HUES6 (cell line): Measurements from ENCODE around the gene ALG11.
"Not testable (repeated sequence)": the region's sequence is repeated elsewhere in the genome, so short reads cannot be mapped to it uniquely, and the experiment has no call there.

Source experiments
- H3K27ac ChIP-seq: 2 replicates; pipeline ENCODE4 v1.7.0; 2013; ENCODE audit warnings: low read depth, mild to moderate bottlenecking, low read length, inconsistent platforms
- H3K27me3 ChIP-seq: 2 replicates; pipeline ENCODE4 v1.6.1; 2013; ENCODE audit warnings: low read length; ENCODE audit not compliant: control insufficient read depth, insufficient read depth
- H3K36me3 ChIP-seq: 2 replicates; pipeline ENCODE4 v1.6.1; 2013; ENCODE audit warnings: low read length; ENCODE audit not compliant: control insufficient read depth, insufficient read depth
- H3K4me1 ChIP-seq: 2 replicates; pipeline ENCODE4 v1.6.1; 2013; ENCODE audit warnings: low read length; ENCODE audit not compliant: control insufficient read depth, insufficient read depth
- H3K4me3 ChIP-seq: 2 replicates; pipeline ENCODE4 v1.5.1; 2013; ENCODE audit warnings: low read depth, low read length
- H3K9ac ChIP-seq: one replicate; pipeline ENCODE4 v1.6.1; 2013; ENCODE audit warnings: mild to moderate bottlenecking, low read length
- H3K9me3 ChIP-seq: 2 replicates; pipeline ENCODE4 v1.6.1; 2013; ENCODE audit warnings: low read depth, low read length; ENCODE audit not compliant: control insufficient read depth, insufficient read depth

ALG11 gene

DNA sequence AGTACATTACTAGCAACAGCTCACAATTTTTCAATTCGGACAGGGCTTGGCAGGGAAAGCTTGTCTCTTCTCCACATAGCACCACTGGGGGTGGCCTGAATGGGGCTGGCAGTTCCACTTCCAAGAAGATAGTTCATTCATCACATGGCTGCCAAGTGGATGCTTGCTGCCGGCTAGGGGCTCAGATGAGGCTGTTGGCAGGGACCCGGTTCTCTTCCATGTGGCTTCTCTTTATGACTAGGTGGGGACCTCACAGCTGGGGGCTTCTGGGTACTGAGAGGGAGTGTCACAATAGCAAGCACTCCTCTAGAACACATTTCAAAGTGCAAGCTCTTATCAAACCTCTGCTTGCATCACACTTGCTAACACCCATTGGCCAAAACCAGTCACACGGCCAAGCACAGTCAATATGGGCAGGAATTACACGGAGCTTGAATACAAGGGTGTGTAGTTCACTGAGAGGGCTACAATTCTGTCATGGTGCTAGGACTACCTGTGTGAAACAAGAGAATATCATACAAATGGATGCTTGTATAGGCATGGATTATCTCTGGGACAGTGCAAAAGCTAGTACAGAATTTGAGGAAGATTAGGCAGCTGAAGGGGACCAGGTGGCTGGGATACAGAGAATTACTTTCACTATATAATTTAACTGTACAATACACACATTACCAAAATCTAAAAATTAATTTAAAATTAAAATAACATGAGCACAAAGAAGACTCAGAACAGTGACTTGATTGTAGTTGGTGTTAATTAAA is 33.2 kb upstream of the ALG11 start:
- no peak overlapping the region for H3K4me3 ChIP-seq
- H3K27ac ChIP-seq, result no peak overlapping the region
- no peaks in the 10 kb centered on the region for H3K36me3 ChIP-seq
- H3K9ac ChIP-seq, result no peak overlapping the region
- no peaks in the 10 kb centered on the region for H3K27me3 ChIP-seq
- H3K4me1 ChIP-seq, result 0 out of 2 replicates have a peak, but pooled peaks cover 3% of the 10 kb centered on the region
- no peaks in the 10 kb centered on the region for H3K9me3 ChIP-seq

DNA sequence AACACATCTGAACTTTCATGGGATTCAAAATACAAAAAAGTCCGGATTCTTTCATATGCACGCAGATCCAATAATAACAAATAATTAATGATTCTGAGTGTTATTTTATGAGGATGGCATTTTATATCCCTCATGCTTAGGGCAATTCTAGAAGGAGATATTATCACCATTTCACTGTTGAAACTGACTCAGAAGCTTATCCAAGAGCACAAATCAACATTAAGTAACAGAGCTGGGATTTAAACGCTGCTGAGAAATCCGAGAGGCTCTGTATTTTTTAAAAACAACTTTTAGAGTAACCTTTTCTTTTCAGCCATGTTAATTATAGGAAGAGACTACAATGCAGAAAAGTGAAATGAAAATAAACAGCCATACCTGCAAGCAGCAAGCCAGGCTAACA is 31.3 kb upstream of the ALG11 start:
- H3K27ac ChIP-seq, result no peak overlapping the region
- 0 out of 2 replicates have a peak, but pooled peaks cover 3% of the 10 kb centered on the region for H3K4me1 ChIP-seq
- no peaks in the 10 kb centered on the region for H3K9me3 ChIP-seq
- H3K36me3 ChIP-seq, result no peaks in the 10 kb centered on the region
- H3K9ac ChIP-seq, result no peak overlapping the region
- H3K27me3 ChIP-seq, result no peaks in the 10 kb centered on the region
- no peak overlapping the region for H3K4me3 ChIP-seq

DNA sequence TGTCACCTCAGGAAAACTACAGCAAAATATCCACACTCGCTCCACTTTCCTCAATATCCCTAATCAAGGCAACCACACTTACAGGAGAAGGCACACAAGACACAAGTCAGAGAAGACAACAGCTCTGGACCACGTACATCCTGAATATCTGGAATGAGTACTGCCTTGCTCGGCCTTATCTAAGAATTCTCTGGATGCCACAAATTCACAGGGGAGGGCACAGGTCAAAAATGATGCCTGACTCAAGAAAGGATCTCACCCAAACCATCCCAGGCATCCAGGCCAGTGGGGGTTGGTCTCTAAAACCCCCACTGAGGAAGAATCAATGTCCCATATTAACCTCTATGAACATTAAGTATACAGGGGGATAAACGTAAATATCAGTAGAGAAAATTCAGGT is 30.8 kb upstream of the ALG11 start:
- no peak overlapping the region for H3K9ac ChIP-seq
- H3K4me1 ChIP-seq, result 0 out of 2 replicates have a peak, but pooled peaks cover 3% of the 10 kb centered on the region
- H3K9me3 ChIP-seq, result no peaks in the 10 kb centered on the region
- no peak overlapping the region for H3K27ac ChIP-seq
- H3K4me3 ChIP-seq, result no peak overlapping the region
- no peaks in the 10 kb centered on the region for H3K36me3 ChIP-seq
- no peaks in the 10 kb centered on the region for H3K27me3 ChIP-seq

DNA sequence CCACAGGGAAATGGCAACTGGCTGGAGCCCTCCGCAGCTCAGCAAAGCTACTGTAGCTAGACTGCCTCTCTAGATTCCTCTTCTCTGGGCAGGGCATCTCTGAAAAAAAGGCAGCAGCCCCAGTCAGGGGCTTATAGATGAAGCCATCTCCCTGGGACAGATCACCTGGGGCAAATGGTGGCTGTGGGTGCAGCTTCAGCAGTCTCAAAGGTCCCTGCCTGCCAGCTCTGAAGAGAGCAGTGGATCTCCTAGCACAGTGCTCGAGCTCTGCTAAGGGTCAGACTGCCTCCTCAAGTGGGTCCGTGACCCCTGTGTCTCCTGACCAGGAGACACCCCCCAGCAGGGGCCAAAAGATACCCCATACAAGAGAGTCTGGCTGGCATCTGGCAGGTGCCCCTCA is 28.9 kb upstream of the ALG11 start:
- H3K9me3 ChIP-seq, H3K36me3 ChIP-seq, H3K9ac ChIP-seq, H3K4me1 ChIP-seq, H3K27me3 ChIP-seq, H3K27ac ChIP-seq, H3K4me3 ChIP-seq: not testable (repeated sequence)

DNA sequence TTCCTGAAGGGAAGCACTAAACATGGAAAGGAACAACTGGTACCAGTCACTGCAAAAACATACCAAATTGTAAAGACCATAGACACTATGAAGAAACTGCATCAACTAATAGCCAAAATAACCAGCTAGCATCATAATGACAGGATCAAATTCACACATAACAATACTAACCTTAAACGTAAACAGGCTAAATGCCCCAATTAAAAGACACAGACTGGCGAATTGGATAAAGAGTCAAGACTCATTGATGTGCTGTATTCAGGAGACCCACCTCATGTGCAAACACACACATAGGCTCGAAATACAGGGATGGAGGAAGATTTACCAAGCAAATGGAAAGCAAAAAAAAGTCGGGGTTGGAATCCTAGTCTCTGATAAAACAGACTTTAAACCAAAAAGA is 27.3 kb upstream of the ALG11 start:
- not testable (repeated sequence) for H3K27me3 ChIP-seq, H3K9ac ChIP-seq, H3K36me3 ChIP-seq, H3K4me3 ChIP-seq, H3K4me1 ChIP-seq, H3K9me3 ChIP-seq, H3K27ac ChIP-seq

DNA sequence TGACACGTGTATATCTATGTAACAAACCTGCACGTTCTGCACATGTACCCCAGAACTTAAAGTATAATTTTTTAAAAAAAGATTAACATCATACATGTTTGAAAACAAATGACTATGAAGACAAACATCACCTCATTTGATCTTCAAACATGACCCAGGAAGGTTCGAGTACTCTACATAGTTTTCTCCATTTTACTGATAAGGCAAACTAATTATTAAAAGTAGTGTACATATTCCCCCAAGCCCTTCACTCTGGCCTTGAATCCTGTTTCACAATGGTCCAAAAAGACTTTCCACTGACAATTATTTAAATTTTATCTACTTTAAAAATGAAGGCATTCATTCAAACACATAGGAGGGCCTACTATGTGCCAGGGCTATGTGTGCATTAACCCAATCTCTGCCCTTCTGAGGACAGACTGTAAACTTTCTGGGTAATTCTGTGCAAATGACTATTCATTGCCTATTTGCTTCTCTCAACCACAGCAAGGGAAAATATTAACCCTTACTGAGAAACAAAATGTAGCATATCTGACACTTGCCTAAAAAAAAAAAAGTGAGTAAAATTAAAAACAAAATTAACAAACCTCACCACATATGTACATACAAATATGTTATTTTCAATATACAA is 23.1 kb upstream of the ALG11 start:
- no peak overlapping the region for H3K27ac ChIP-seq
- H3K9ac ChIP-seq, result no peak overlapping the region
- no peaks in the 10 kb centered on the region for H3K4me1 ChIP-seq
- H3K4me3 ChIP-seq, result no peak overlapping the region
- H3K9me3 ChIP-seq, result no peaks in the 10 kb centered on the region
- no peaks in the 10 kb centered on the region for H3K36me3 ChIP-seq
- no peaks in the 10 kb centered on the region for H3K27me3 ChIP-seq

- H3K27me3 ChIP-seq, result peaks cover 4% of the 10 kb centered on the region; the same call in 1 of the 2 replicates
- H3K36me3 ChIP-seq, result no peaks in the 10 kb centered on the region
- no peaks in the 10 kb centered on the region for H3K9me3 ChIP-seq
- no peak overlapping the region for H3K4me3 ChIP-seq
- H3K27ac ChIP-seq, result no peak overlapping the region
- H3K9ac ChIP-seq, result no peak overlapping the region
- H3K4me1 ChIP-seq, result peaks cover 24% of the 10 kb centered on the region
Observed at GRCh38 chr13:51993713-51994112, 18.5 kb upstream of the ALG11 start.

DNA sequence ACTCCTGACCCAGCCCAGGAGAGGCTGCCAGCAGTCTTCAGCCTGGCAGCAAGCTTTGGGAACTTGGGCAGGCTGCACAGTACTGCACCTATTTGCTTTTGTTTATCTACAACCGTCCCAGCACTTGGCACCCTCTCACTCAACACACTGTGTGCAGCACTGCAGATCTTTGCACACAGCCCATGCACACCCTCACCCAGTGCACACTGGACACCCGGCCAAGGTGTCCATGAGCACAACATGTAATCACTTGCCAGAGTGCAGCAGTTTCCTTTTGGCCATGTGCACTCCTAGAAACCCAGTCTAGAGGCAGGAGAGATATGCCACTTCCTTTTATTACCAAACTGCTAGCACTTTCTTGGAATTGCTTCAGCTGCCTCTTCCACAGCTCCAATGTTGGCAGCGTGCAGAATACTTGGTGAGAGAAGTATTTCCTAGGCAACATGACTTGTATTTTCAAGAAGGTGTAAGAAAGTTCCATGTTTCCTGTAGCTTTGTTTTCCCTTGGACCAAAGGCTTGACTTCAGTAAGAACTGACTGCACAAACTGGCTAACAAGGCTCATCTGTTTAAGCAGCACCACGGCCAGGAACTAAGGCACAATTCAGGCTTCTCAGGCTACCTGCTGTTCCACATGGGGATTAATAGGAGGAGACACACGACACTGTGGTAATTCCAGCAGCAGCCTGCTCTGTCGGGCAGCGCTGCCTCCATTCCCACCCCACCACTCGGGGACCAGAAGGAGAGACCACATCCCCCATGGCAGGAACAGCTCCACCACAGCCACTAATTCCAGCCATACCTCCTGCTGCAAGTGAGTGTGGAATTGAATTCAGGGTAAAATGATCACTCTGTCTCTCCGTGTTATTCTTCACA is 16.3 kb upstream of the ALG11 start:
- no peaks in the 10 kb centered on the region for H3K36me3 ChIP-seq
- peaks cover 4% of the 10 kb centered on the region; the same call in 1 of the 2 replicates for H3K27me3 ChIP-seq
- H3K4me1 ChIP-seq, result peaks cover 34% of the 10 kb centered on the region
- no peak overlapping the region for H3K4me3 ChIP-seq
- H3K9me3 ChIP-seq, result no peaks in the 10 kb centered on the region
- no peak overlapping the region for H3K9ac ChIP-seq
- H3K27ac ChIP-seq, result no peak overlapping the region

DNA sequence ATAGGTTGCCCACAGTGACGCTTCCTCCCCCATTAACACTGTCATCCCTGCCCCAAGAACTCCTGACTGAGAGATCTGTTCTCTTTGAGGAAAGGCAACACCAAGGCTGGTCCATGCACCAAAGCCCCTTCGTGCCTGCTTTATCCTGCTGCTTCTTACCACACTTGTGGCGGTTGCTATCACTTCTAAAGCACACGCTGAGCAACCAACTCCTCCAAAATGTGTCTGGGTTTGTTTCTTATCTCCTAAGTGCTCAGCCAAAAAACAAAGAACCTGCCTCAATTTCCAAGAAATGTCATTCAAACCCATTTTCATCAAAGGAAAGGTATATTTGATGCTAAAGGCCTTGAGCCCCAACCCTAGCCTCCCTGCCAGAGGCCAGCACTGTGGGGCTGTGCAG is 15.6 kb upstream of the ALG11 start:
- Histone ChIP-seq H3K9ac (no peak overlapping the region), H3K4me1 (peaks cover 37% of the 10 kb centered on the region), H3K9me3 (no peaks in the 10 kb centered on the region), H3K36me3 (no peaks in the 10 kb centered on the region), H3K27me3 (peaks cover 4% of the 10 kb centered on the region; the same call in 1 of the 2 replicates), H3K27ac (no peak overlapping the region), H3K4me3 (no peak overlapping the region)

DNA sequence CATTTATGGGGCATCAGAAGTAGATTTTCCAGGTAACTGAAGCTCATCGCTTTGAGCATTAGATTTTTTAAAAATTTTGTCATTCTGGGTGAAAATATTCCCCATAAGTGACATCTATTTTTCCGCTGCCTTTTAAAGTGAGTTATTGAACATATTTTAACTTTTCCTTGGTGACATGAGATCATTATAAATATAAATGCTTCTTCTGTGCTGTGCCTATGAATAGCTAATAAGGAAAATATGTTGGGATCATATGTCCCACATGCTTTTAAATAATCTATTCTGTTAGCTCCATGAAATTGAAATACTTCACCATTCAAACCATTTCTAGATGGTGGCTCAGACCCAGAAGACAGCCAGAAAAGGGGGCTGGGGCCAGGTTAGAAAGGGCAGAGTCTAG is 15.0 kb upstream of the ALG11 start:
- Histone ChIP-seq H3K36me3 (no peaks in the 10 kb centered on the region), H3K4me3 (no peak overlapping the region), H3K27me3 (peaks cover 4% of the 10 kb centered on the region; the same call in 1 of the 2 replicates), H3K27ac (no peak overlapping the region), H3K4me1 (peaks cover 39% of the 10 kb centered on the region), H3K9me3 (no peaks in the 10 kb centered on the region), H3K9ac (no peak overlapping the region)
